Astrocyte (in vitro differentiated cells and primary cell): ENCODE measurements around the gene ZNF44. TPM values are rescaled to one million over a fixed set of nuclear protein-coding genes. Genes with fewer than 3 reads are reported as not detected.

Source experiments
- DNase-seq: peaks from one replicate; pipeline ENCODE4 v3.0.0-alpha.2; 2010; ENCODE audit warnings: low read depth
- FAIRE-seq: peaks from 2 replicates; lab custom pipeline; 2011; peaks lifted over from hg19 to GRCh38; lab: Jason Lieb, UNC
- H2AFZ ChIP-seq: 2 replicates; pipeline ENCODE4 v1.6.0; 2012; ENCODE audit warnings: low read depth, low read length, inconsistent platforms
- H3K27ac ChIP-seq: 2 replicates; pipeline ENCODE4 v1.5.1; 2011; ENCODE audit warnings: low read depth, low read length, inconsistent platforms
- H3K27me3 ChIP-seq: 2 replicates; pipeline ENCODE4 v1.6.0; 2011; ENCODE audit warnings: low read length, inconsistent platforms; ENCODE audit not compliant: insufficient read depth
- H3K36me3 ChIP-seq: 2 replicates; pipeline ENCODE4 v1.5.1; 2011; ENCODE audit warnings: low read length, inconsistent platforms; ENCODE audit not compliant: insufficient read depth
- H3K4me1 ChIP-seq: 2 replicates; pipeline ENCODE4 v1.5.1; 2011; ENCODE audit warnings: low read length, inconsistent platforms; ENCODE audit not compliant: insufficient read depth
- H3K4me2 ChIP-seq: 2 replicates; pipeline ENCODE4 v1.6.0; 2012; ENCODE audit warnings: low read length, inconsistent platforms
- H3K4me3 ChIP-seq: 2 replicates; pipeline ENCODE4 v1.5.1; 2011; ENCODE audit warnings: low read depth, mild to moderate bottlenecking, low read length, inconsistent platforms; ENCODE audit not compliant: insufficient read depth
- H3K79me2 ChIP-seq: 2 replicates; pipeline ENCODE4 v1.6.0; 2012; ENCODE audit warnings: mild to moderate bottlenecking, low read length, inconsistent platforms; ENCODE audit not compliant: insufficient read depth
- H3K9ac ChIP-seq: 2 replicates; pipeline ENCODE4 v1.6.0; 2012; ENCODE audit warnings: mild to moderate bottlenecking, low read length, inconsistent platforms
- H3K9me3 ChIP-seq: 2 replicates; pipeline ENCODE4 v1.5.1; 2012; ENCODE audit warnings: low read depth, mild to moderate bottlenecking, low read length, inconsistent platforms; ENCODE audit not compliant: insufficient read depth
- H4K20me1 ChIP-seq: 2 replicates; pipeline ENCODE4 v1.6.0; 2012; ENCODE audit warnings: low read length, inconsistent platforms; ENCODE audit not compliant: insufficient read depth
- H3K27ac Mint-ChIP-seq: one replicate; pipeline ENCODE4 v1.8.0; 2021; ENCODE audit warnings: mild to moderate bottlenecking, mixed read lengths; ENCODE audit not compliant: unreplicated experiment
- H3K27me3 Mint-ChIP-seq: one replicate; pipeline ENCODE4 v1.8.0; 2021; ENCODE audit warnings: low read depth, mixed read lengths; ENCODE audit not compliant: unreplicated experiment
- H3K36me3 Mint-ChIP-seq: one replicate; pipeline ENCODE4 v1.8.0; 2021; ENCODE audit warnings: low read depth, mixed read lengths; ENCODE audit not compliant: unreplicated experiment
- H3K4me1 Mint-ChIP-seq: one replicate; pipeline ENCODE4 v1.8.0; 2021; ENCODE audit warnings: low read depth, mixed read lengths; ENCODE audit not compliant: unreplicated experiment
- H3K4me3 Mint-ChIP-seq: one replicate; pipeline ENCODE4 v1.8.0; 2021; ENCODE audit warnings: mild to moderate bottlenecking, moderate library complexity, mixed read lengths; ENCODE audit not compliant: unreplicated experiment
- H3K9me3 Mint-ChIP-seq: one replicate; pipeline ENCODE4 v1.8.0; 2021; ENCODE audit warnings: mild to moderate bottlenecking, mixed read lengths; ENCODE audit not compliant: unreplicated experiment
- CTCF ChIP-seq: IDR thresholded peaks from 2 replicates; pipeline ENCODE4 v1.5.1; 2011; ENCODE audit warnings: low read depth, mild to moderate bottlenecking, inconsistent platforms, low read length, moderate library complexity; ENCODE audit not compliant: insufficient read depth
- EZH2 ChIP-seq: IDR thresholded peaks from 2 replicates; pipeline ENCODE4 v1.6.1; 2012; ENCODE audit warnings: mild to moderate bottlenecking, low read length, inconsistent platforms; ENCODE audit not compliant: insufficient read depth
- total RNA-seq: library from RNA; stranded (reverse); gene quantifications from 2 replicates; pipeline ENCODE4 v1.2.1, GENCODE V29; 2021

ZNF44 gene
- total RNA-seq, 1 donor from 2014 or later: 0.09 TPM

DNA sequence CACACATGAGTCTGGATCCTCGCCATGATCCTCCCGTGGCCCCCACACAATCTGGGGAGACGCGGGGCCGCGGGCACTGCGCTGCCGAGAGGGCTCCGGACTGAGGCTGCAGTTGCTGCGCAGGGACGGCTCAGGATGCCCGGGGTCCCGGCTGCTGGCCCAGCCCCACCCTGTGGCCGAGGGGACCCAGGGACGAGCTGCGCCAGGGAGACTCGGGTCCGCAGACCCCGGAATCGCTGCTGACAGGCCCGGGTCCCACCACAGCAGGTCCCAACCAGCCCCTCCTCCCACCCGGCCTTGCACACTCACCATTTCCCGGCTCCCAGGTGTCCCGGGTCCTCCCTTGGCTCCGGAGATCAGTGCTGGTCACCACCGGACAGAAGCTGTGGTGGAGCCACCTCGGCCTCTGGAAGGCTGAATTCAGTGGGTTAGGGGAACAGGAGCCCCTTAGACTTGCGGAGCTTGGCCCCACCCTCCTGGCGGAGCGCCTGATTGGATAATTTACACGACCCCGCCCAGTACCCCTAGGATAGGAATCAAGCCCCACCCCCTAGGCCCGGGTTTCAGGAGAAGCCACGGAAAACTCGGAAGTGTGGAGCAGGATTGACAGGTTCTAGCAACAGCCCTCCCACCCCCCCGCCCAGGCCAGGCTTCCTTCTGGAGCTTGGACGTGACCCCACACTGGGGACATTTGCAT lies 57.4 kb downstream of the ZNF44 start:
- H3K79me2 ChIP-seq: no peaks in the 10 kb centered on the region
- no peaks in the 10 kb centered on the region for H3K36me3 ChIP-seq
- H3K4me2 ChIP-seq: no peak overlapping the region
- H3K9me3 Mint-ChIP-seq: peaks cover 41% of the 10 kb centered on the region
- H3K4me1 Mint-ChIP-seq: no peaks in the 10 kb centered on the region
- DNase-seq: no peak
- H3K27ac ChIP-seq: no peak overlapping the region
- H3K9me3 ChIP-seq: peaks cover 14% of the 10 kb centered on the region
- H3K4me1 ChIP-seq: no peaks in the 10 kb centered on the region
- no peaks in the 10 kb centered on the region for H3K27me3 ChIP-seq
- no peak overlapping the region for H2AFZ ChIP-seq
- no peak overlapping the region for H3K9ac ChIP-seq
- H3K4me3 ChIP-seq: no peak overlapping the region
- no peaks in the 10 kb centered on the region for H4K20me1 ChIP-seq
- no peaks in the 10 kb centered on the region for H3K27me3 Mint-ChIP-seq
- no peak for TF ChIP-seq EZH2
- no peak for TF ChIP-seq CTCF
- no peak overlapping the region for H3K4me3 Mint-ChIP-seq
- no peak for FAIRE-seq
- peaks cover 38% of the 10 kb centered on the region for H3K36me3 Mint-ChIP-seq
- H3K27ac Mint-ChIP-seq: no peak overlapping the region

DNA sequence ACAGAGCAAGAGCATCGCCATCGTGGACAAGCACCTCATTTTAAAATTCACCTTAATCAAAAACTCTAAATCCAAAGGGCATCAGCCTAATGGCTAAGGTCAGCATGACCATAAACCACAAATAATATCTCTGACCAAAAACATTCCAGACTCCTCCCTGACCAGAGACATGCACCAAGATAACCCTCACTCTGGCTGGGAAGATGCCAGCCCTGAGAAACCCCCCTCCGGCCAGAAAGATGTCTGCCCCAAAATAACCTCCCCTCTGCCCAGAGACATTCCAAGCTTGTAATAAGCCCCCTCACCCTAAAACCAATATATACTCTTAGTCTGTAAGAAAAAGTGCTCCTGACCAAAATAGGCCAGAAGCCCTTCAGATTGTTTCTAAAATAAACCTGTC lies 61.7 kb downstream of the ZNF44 start:
- Histone ChIP-seq H3K4me3 (no peak overlapping the region), H2AFZ (no peak overlapping the region), H3K9me3 (peaks cover 15% of the 10 kb centered on the region), H3K27me3 (no peaks in the 10 kb centered on the region), H3K4me1 (no peaks in the 10 kb centered on the region), H4K20me1 (no peaks in the 10 kb centered on the region), H3K27ac (no peak overlapping the region), H3K79me2 (no peaks in the 10 kb centered on the region), H3K36me3 (no peaks in the 10 kb centered on the region), H3K9ac (no peak overlapping the region), H3K4me2 (no peak overlapping the region)
- no peak overlapping the region for H3K27ac Mint-ChIP-seq
- H3K4me1 Mint-ChIP-seq: peaks cover 3% of the 10 kb centered on the region
- H3K9me3 Mint-ChIP-seq: peaks cover 62% of the 10 kb centered on the region
- H3K36me3 Mint-ChIP-seq: peaks cover 65% of the 10 kb centered on the region
- TF ChIP-seq EZH2: no peak
- TF ChIP-seq CTCF: no peak
- no peak for FAIRE-seq
- no peak for DNase-seq
- no peaks in the 10 kb centered on the region for H3K27me3 Mint-ChIP-seq
- no peak overlapping the region for H3K4me3 Mint-ChIP-seq
